Measurements from ENCODE around the gene RASGRF2. TPM values are rescaled to one million over a fixed set of nuclear protein-coding genes. Genes with fewer than 3 reads are reported as not detected.

RASGRF2 gene
- total RNA-seq, 1 donor from 2014 or later = 2.1 TPM

DNA sequence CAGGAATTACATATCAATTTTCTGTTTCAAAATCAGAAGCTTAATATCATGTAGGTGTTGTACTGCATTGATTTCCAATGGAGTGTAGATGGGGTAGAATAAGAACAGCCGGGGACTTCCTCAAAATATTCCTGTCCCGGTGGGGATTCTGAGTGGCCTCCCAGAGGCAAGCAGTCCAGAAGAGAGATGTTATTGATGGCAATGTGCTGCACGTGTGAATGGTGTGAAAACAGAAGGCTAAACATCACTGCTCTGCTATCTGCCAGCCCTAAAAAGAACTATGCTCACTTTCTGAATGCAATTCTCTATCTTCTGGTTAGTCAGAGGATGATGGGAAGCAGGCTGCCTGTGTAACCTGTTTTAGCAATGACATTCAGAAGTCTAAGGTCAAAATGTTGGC, 181.9 kb downstream of the RASGRF2 start:
- no peak for DNase-seq

- DNase-seq = no peak
Measured at GRCh38 chr5:81145329-81145935, 185.3 kb downstream of the RASGRF2 start.

DNA sequence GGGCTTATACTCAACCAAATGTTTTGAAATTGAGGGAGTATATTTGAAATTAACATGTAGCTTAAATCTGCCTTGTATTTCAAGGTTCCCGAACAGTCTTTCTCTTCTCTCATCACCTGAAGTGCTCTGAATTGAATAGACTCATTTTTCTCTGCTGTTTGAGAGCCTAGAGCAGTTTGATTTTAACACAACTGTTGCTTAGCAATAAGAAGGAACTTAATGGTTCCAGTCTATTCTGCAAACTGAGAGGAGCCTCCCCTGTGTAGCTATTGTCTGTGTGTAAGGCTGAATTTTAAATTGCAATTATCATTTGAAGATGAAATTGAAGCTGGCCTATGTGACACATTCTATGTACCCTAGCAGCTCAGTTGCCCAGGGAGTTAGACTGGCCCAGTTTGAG, 185.9 kb downstream of the RASGRF2 start:
- DNase-seq = no peak

DNA sequence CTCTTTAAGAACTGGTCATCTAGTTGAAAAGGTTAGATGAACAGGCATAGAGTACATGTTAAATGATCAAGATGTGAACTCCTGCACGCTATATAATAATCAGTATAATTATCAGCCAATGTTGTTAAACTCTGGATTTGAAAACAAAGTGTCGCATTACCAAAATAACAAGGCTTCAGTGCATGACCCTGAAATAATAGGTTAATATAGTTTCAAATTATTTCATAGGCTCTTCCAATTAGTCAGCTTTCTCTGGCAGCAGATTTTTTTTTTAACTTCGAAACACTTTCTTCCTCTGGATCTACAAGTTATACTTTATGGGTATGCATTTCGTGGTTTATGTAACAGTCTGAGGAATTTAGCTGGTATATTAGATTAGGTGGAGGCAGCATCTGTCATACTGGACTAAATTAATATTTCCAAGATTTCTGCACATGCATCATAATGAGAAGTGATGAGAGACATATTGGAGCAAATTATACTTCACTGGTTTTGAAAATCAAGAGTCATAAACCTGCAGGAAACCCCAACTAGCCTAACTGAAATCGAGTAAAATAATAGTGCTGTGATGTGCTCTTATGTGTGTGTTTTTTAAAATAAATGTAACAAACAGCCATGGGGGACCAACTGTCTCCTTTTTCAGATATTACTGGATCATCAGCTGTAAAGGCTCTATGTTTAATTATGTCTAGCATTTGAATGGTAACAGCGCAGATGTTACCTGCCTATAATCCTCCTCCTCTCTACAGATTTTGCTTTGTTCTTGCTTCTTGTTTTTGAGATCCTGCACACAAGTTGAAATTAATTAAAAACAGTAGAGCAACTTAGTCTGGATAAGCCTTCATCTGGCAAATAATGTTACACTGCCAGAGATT, 187.1 kb downstream of the RASGRF2 start:
- no peak for DNase-seq

- DNase-seq = no peak
Measured at GRCh38 chr5:81147886-81148571, 187.9 kb downstream of the RASGRF2 start.

DNA sequence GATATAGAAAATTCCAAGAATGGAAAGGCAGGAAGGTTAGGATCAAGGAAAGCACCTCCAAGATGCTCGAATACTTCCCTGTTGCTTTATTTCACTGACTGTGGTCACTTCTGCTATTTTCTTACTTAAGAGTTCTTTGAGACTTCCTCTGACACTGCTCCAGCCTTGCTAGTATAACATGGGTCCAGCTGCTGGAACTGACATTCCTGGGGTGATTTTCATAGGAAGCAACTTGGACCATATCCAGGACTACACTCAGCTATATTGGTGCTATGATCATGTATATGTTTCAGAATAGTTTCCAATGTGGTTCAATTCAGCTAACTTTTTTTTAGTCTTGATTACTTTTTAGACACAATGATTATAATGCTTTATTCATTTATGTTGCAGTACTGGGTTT, 191.4 kb downstream of the RASGRF2 start:
- DNase-seq = peak; percentile 29

DNA sequence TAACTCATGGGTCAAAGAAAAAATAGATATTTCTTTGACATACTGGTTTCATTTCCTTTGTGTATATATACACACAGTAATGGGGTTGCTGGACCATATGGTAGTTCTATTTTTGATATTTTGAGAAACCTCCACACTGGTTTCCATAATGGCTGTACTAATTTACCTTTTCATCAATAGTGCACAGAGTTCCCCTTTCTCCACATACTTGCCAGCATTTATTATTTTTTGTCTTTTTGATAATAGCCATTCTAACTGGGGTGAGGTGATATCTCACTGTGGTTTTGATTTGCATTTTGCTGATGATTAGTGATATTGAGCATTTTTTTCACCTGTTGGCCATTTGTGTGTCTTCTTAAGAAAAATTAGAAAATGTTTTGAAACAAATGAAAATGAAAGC, 194.6 kb downstream of the RASGRF2 start:
- DNase-seq = no peak

GRCh38 chr5:81156732-81157131, 196.6 kb downstream of the RASGRF2 start:
- no peak for DNase-seq

DNA sequence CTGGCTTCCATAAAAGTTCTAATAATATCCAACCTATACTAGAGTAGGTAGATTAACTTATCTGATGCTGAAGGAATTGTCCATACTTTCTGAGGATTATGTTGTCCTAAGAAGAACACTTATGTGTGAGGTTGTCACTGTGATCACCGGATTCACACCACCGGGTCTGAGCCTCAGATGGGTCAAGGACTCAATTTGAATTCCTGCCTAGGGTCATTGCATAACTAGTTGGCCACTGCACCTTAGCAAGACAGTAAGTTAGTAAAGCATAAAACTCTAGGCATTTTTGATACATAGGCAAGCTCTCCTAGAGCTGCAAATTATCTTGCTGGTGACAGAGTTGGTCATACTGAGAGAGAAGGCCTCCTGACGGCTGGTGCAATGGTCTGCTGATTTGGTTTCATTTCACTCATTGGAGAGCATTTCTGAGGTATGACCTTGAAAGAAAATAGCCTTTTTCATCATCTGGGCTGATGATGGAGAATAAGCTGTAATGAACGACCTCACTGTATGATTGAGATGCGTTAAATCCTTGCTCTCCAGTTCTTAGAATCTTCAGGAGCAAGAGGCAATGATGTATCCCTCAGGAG, 200.9 kb downstream of the RASGRF2 start:
- no peak for DNase-seq

DNA sequence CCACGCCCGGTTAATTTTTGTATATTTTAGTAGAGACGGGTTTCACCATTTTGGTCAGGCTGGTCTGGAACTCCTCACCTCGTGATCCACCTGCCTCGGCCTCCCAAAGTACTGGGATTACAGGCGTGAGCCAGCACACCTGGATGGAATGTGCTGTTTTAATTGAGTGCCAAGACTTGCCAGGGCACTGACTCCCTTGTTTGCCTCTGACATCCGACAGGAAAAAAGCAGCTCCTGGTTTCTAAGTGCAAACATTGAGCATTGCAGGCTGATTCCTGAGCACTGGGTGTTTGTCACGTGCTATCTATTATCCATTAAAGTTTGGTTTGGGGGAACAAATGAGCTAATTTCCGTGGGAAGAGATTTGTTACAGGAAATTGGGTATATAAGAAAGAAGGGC, 202.3 kb downstream of the RASGRF2 start:
- no peak for DNase-seq

DNA sequence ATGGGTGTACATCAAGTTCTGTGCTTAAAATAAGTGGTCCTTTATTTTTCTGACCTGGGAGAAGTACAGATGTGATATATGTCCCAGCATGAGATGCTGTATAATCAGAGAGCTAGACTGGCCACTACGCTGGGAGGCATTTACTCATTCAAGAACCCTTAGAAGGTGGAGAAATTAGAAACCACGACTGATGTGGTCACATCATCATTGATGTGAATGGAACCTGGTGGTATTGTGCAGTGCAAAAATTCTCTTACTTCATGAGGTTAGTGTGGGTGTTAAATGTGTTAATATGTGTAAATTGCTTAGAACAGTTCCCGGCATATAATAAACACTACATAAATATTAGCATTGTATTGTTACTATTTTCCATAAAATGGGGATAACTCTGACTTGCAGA, 203.5 kb downstream of the RASGRF2 start:
- DNase-seq = no peak

DNA sequence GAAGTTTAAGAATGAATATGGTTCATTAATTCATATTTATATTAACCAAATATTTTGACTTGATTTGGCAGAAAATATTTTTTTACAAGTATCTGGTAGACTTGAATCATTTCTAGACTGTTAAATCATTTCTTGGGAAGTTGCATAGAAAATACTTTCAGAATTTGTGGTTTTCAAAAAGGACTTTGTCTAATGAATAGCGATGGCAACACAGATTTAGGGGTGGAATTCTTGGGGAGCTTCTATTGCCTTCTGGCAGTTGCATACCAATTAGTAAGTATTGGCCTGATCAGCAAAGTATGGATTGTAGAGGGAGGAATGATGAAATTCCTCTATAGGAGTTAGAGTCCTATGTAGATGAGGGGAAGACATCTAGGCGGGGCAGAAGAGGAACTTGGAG, 204.3 kb downstream of the RASGRF2 start:
- no peak for DNase-seq

GRCh38 chr5:81164936-81165335, 204.8 kb downstream of the RASGRF2 start:
- DNase-seq = no peak

- DNase-seq = no peak
Measured at GRCh38 chr5:81165493-81166119, 205.4 kb downstream of the RASGRF2 start.

DNA sequence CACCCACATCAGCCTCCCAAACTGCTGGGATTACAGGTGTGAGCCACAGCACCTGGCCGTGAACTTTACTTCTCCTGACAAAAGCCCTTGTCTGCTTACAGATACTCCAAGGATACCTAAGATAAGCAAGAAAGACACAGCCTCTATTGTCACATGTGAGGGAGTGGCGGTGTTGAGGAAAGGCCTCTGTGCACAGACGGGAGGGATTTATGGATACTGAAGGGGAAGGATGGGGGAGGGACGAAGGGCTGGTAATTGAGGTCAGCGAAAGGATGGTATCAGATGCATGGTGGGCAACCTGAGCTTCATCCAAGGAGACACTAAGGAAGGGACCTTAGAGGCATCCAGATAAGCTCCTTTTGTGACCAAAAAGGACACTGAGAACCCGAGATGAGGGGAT, 206.3 kb downstream of the RASGRF2 start:
- DNase-seq = no peak

GRCh38 chr5:81167078-81167477, 206.9 kb downstream of the RASGRF2 start:
- DNase-seq = no peak

DNA sequence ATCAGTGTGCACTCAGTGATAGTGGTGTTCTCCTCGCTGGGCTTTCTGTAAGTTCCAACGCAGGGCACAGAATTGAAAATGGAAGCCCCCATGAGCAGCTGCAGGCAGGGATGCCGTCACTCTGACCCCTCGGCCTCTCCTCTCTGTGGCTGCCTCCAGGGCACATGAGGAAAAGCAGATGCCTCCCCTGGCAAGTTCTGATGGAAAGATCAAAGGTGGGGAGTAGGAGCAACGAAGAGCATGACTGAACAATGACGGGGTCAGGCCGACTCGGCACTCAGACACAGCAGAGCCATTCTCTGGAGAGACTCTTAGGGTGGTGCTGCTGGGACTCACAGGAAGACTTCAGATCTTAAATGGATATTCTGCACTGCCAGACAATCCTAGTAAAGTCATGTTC, 207.4 kb downstream of the RASGRF2 start:
- no peak for DNase-seq

DNA sequence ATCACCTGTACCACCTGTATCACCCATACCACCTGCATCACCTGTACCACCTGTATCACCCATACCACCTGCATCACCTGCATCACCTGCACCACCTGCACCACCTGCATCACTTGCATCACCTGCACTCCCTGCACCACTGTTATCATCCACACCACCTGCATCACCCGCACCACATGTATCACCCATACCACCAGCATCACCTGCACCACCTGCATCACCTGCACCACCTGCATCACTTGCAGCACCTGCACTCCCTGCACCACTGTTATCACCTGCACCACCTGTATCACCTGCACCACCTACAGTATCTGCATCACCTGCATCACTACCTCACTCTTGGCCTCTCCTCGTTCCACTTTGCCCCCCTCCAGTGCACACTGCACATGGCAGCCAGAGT, 209.8 kb downstream of the RASGRF2 start:
- no peak for DNase-seq

- no peak for DNase-seq
Measured at GRCh38 chr5:81171769-81172168, 211.6 kb downstream of the RASGRF2 start.

DNA sequence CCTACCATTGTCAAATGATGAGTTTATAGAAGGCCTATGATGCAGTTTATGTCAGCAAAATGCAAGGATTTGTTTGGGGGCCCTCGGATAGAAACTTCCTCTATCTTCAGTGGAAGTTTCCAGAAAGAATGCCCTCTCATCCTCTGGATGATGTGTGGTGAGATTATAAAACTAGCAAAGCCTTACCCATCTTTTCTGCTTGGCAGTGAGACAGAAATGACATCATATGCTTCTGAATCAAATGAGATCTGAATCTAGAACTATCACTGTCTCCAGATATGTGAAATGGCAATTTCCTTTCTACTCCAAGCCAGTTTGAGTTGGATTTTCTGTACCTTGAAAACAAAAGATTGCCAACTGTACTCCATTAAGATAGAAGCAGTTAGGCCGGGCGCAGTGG, 212.5 kb downstream of the RASGRF2 start:
- no peak for DNase-seq

DNA sequence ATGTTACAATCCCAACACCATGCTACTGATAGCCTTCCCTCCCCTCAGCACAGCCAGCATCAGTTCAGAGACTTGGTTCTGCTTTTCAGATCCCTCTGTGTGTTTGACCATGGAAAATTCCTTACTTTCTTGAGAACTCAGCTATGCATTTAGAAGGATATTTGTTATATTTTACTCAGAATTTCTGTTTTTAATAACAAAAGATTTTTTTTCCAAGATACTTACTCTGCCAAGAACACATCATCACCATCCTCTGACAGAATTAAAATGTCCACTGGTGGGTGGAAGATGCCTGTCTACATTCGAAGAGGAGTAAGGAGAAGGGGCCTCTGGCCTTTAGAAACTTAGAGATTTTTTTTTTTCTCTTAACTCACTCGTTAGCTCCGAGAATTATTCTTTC, 216.9 kb downstream of the RASGRF2 start:
- no peak for DNase-seq

DNA sequence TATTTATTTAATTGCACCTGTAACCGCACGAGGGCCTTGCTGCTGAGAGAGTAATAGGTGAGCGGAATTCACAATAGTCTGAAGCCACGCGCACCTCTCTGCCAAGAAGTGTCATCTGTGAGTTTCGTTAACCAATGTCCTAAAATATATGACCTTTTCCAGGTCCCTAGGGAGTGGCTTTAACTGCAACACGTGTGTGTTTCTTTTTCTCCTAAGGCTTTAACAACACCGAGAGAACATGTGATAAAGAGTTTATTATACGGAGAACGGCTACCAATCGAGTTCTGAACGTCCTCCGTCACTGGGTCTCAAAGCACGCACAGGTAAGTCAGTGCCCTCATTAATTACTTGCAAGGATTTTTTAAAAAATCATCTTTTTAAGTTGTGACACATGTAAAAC, 219.8 kb downstream of the RASGRF2 start:
- no peak for DNase-seq

All from skin of body (tissue), 2 donors.